ENCODE measurements around the gene HOXD12.
A peak's percentile ranks its signal among the peaks of the same experiment; 100 is the strongest.

Gene HOXD12

GRCh38 chr2:176092270-176093144, 7.1 kb upstream of the HOXD12 start, which contains the start of gene HOXD13:
TSS of gene HOXD13 (plus strand) at chr2:176092721. CDS start at chr2:176092891, 170 bp downstream.
- DNase-seq (ENCODE audit: low spot score) = no peak

- DNase-seq (ENCODE audit: low spot score) = no peak
Observed at GRCh38 chr2:176093145-176093897, 6.3 kb upstream of the HOXD12 start.

- no peak for DNase-seq (ENCODE audit: low spot score)
Observed at GRCh38 chr2:176093898-176094249, 5.7 kb upstream of the HOXD12 start.

- DNase-seq (ENCODE audit: low spot score) = no peak
Observed at GRCh38 chr2:176094349-176094748, 5.2 kb upstream of the HOXD12 start.

GRCh38 chr2:176095421-176095820, 4.2 kb upstream of the HOXD12 start:
- DNase-seq (ENCODE audit: low spot score) = no peak

GRCh38 chr2:176096243-176096985, 3.2 kb upstream of the HOXD12 start:
- DNase-seq (ENCODE audit: low spot score) = no peak

GRCh38 chr2:176096986-176097819, 2.4 kb upstream of the HOXD12 start:
- peak; percentile 84 for DNase-seq (ENCODE audit: low spot score)

- DNase-seq (ENCODE audit: low spot score) = no peak
Observed at GRCh38 chr2:176097820-176098365, 1.7 kb upstream of the HOXD12 start.

GRCh38 chr2:176098366-176099158, 1.0 kb upstream of the HOXD12 start:
- DNase-seq (ENCODE audit: low spot score) = no peak

- no peak for DNase-seq (ENCODE audit: low spot score)
Observed at GRCh38 chr2:176099159-176099727, 352 bp upstream of the HOXD12 start.

GRCh38 chr2:176100547-176101140, 1.0 kb downstream of the HOXD12 start:
- DNase-seq (ENCODE audit: low spot score) = no peak

GRCh38 chr2:176101216-176101830, 1.7 kb downstream of the HOXD12 start:
- no peak for DNase-seq (ENCODE audit: low spot score)

GRCh38 chr2:176101842-176102241, 2.2 kb downstream of the HOXD12 start:
- DNase-seq (ENCODE audit: low spot score) = no peak

GRCh38 chr2:176102309-176102866, 2.8 kb downstream of the HOXD12 start:
- DNase-seq (ENCODE audit: low spot score) = no peak

- DNase-seq (ENCODE audit: low spot score) = no peak
Observed at GRCh38 chr2:176103194-176103593, 3.6 kb downstream of the HOXD12 start.

- no peak for DNase-seq (ENCODE audit: low spot score)
Observed at GRCh38 chr2:176103742-176104315, 4.2 kb downstream of the HOXD12 start.

- peak; percentile 66 for DNase-seq (ENCODE audit: low spot score)
Observed at GRCh38 chr2:176104316-176105077, 4.9 kb downstream of the HOXD12 start.
